K562 (cell line): ENCODE results near the gene OSBPL7. TPM values are rescaled to one million over a fixed set of nuclear protein-coding genes. Genes with fewer than 3 reads are reported as not detected.

Experiments used
- BACH1 ChIP-seq: fragments of 200-800 bp; sonication (Bioruptor generic); IDR thresholded peaks from 2 replicates; pipeline ENCODE4 v1.6.1; 2016; ENCODE audit warnings: missing genetic modification characterization, missing compliant biosample characterization
- CREB1 ChIP-seq, 2 experiments: sonication (generic) in 1 of 2; formaldehyde crosslinking in 1 of 2; IDR thresholded peaks; 2 replicates each; pipeline versions ENCODE4 v1.6.1 to v1.8.0; 2012 to 2022; ENCODE audit warnings: inconsistent platforms in 1 of 2, mild to moderate bottlenecking in 1 of 2, missing genetic modification reagents in 1 of 2, moderate library complexity in 1 of 2
- CSDE1 ChIP-seq, 2 experiments: fragments of 450-650 bp; IDR thresholded peaks; 2 replicates each; pipeline ENCODE4 v1.6.1; 2016; ENCODE audit warnings: mild to moderate bottlenecking in 1 of 2
- FOXP1 ChIP-seq: sonication (generic); formaldehyde crosslinking; IDR thresholded peaks from 2 replicates; pipeline ENCODE4 v1.8.0; 2022; ENCODE audit warnings: mild to moderate bottlenecking, missing genetic modification reagents
- HNRNPH1 ChIP-seq: fragments of 200-400 bp; formaldehyde crosslinking; optimal IDR thresholded peaks from 2 replicates; pipeline ENCODE3; 2017; ENCODE audit warnings: low read depth, mild to moderate bottlenecking, low read length, moderate library complexity
- ILK ChIP-seq: fragments of 450-650 bp; IDR thresholded peaks from 2 replicates; pipeline ENCODE4 v1.6.1; 2016; ENCODE audit warnings: missing genetic modification characterization, low read depth, mild to moderate bottlenecking, missing compliant biosample characterization, moderate library complexity, borderline replicate concordance
- MCM5 ChIP-seq: fragments of 450-650 bp; IDR thresholded peaks from 2 replicates; pipeline ENCODE4 v1.6.1; 2016; ENCODE audit warnings: low read depth
- MTF1 ChIP-seq: fragments of 250-450 bp; sonication (Bioruptor Pico); IDR thresholded peaks from 2 replicates; pipeline ENCODE4 v1.9.0; 2021; ENCODE audit warnings: moderate library complexity, mild to moderate bottlenecking, inconsistent platforms, borderline replicate concordance
- NONO ChIP-seq, 2 experiments: fragments of 200-400 bp in 1 of 2; fragments of 450-650 bp in 1 of 2; formaldehyde crosslinking in 1 of 2; IDR thresholded peaks; 2 replicates each; pipeline ENCODE4 v1.6.1; 2017; ENCODE audit warnings: low read depth in 2 of 2, mild to moderate bottlenecking in 2 of 2, moderate library complexity in 2 of 2, low read length in 1 of 2
- PRMT5 ChIP-seq: sonication (generic); formaldehyde crosslinking; IDR thresholded peaks from 2 replicates; pipeline ENCODE4 v1.5.0; 2020; ENCODE audit warnings: missing genetic modification reagents
- SLC30A9 ChIP-seq: fragments of 250-450 bp; sonication (Bioruptor Pico); IDR thresholded peaks from 2 replicates; pipeline ENCODE4 v1.8.0; 2022; ENCODE audit warnings: mild to moderate bottlenecking, moderate library complexity
- SMAD2 ChIP-seq: fragments of 150-350 bp; IDR thresholded peaks from 2 replicates; pipeline ENCODE4 v1.6.1; 2014; ENCODE audit warnings: low read depth, mild to moderate bottlenecking, low read length
- ZNF174 ChIP-seq: fragments of 250-450 bp; sonication (Bioruptor Pico); IDR thresholded peaks from 2 replicates; pipeline ENCODE4 v1.4.0; 2020; ENCODE audit warnings: mild to moderate bottlenecking
- ZNF232 ChIP-seq: sonication (generic); formaldehyde crosslinking; IDR thresholded peaks from 2 replicates; pipeline ENCODE4 v1.8.0; 2022; ENCODE audit warnings: mild to moderate bottlenecking, missing genetic modification reagents
- polyA plus RNA-seq, 8 experiments: library from polyadenylated mRNA; depleted of rRNA in 4 of 8; stranded (reverse) in 5 of 8; unstranded in 3 of 8; fragments of >200 nt; fragmentation: Nextera tagmentation in 2 of 8; fragmentation: Illumina TruSeq in 1 of 8; extraction: Ambion mirVana in 2 of 8; extraction: Trizol in 1 of 8; gene quantifications; 2 replicates each; pipeline versions ENCODE4 v1.2.1 to v1.2.3, GENCODE V29; 2011 to 2014; ENCODE audit warnings: inconsistent platforms in 1 of 8, missing spikeins in 1 of 8
- total RNA-seq, 7 experiments: library from RNA; depleted of rRNA in 6 of 7; stranded (reverse); fragments of >200 nt in 6 of 7; fragmentation: Illumina TruSeq in 2 of 7; extraction: Trizol in 2 of 7; gene quantifications; 2 replicates each; pipeline versions ENCODE4 v1.2.1 to v1.2.3, GENCODE V29; 2011 to 2021; ENCODE audit warnings: low replicate concordance in 1 of 7
- TF ChIP-seq, protein P1 (sequence below): fragments of 450-650 bp; formaldehyde crosslinking; IDR thresholded peaks from 2 replicates; pipeline ENCODE4 v1.4.0; 2020; ENCODE audit warnings: mild to moderate bottlenecking, mixed read lengths
- TF ChIP-seq, protein P2 (sequence below): IDR thresholded peaks from 2 replicates; pipeline ENCODE4 v1.6.1; 2016; ENCODE audit warnings: missing genetic modification characterization, missing compliant biosample characterization
- TF ChIP-seq, protein P3 (sequence below): fragments of 450-650 bp; IDR thresholded peaks from 2 replicates; pipeline ENCODE4 v1.6.1; 2018; ENCODE audit warnings: mild to moderate bottlenecking, low read depth; ENCODE audit not compliant: partially characterized antibody

Gene OSBPL7
- total and polyA plus RNA-seq, 9 of the 15 experiments (the other 6 are each of a cell fraction or from before 2014, with no cell fraction given), result 0.32 to 11.9 (median 5.8) TPM

- TF ChIP-seq NONO (IDR thresholded peaks at IDR 0.05; ENCODE audit: low read depth in 2 of 2, low read length in 1 of 2), result peak; percentile 74 to 96; a peak in 3 of 4 replicates
- TF ChIP-seq FOXP1, result no peak; the same call in 1 of the 2 replicates
- no peak for TF ChIP-seq MTF1 (CRISPR knock-in tag)
- TF ChIP-seq CREB1 (IDR thresholded peaks at IDR 0.05), result no peak
- peak; percentile 59 for TF ChIP-seq CREB1 (CRISPR knock-in tag; IDR thresholded peaks at IDR 0.05)
- no peak for TF ChIP-seq PRMT5
- TF ChIP-seq SLC30A9, result no peak
- TF ChIP-seq SMAD2, result no peak
- TF ChIP-seq BACH1 (tag), result no peak; the same call in 1 of the 2 replicates
- no peak for TF ChIP-seq MCM5
- TF ChIP-seq, protein P1, sequence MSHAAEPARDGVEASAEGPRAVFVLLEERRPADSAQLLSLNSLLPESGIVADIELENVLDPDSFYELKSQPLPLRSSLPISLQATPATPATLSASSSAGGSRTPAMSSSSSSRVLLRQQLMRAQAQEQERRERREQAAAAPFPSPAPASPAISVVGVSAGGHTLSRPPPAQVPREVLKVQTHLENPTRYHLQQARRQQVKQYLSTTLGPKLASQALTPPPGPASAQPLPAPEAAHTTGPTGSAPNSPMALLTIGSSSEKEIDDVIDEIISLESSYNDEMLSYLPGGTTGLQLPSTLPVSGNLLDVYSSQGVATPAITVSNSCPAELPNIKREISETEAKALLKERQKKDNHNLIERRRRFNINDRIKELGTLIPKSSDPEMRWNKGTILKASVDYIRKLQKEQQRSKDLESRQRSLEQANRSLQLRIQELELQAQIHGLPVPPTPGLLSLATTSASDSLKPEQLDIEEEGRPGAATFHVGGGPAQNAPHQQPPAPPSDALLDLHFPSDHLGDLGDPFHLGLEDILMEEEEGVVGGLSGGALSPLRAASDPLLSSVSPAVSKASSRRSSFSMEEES (CRISPR knock-in tag), result no peak
- TF ChIP-seq, protein P2, sequence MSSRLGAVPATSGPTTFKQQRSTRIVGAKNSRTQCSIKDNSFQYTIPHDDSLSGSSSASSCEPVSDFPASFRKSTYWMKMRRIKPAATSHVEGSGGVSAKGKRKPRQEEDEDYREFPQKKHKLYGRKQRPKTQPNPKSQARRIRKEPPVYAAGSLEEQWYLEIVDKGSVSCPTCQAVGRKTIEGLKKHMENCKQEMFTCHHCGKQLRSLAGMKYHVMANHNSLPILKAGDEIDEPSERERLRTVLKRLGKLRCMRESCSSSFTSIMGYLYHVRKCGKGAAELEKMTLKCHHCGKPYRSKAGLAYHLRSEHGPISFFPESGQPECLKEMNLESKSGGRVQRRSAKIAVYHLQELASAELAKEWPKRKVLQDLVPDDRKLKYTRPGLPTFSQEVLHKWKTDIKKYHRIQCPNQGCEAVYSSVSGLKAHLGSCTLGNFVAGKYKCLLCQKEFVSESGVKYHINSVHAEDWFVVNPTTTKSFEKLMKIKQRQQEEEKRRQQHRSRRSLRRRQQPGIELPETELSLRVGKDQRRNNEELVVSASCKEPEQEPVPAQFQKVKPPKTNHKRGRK (tag), result no peak
- no peak for TF ChIP-seq ZNF174 (CRISPR knock-in tag)
- TF ChIP-seq, protein P3, sequence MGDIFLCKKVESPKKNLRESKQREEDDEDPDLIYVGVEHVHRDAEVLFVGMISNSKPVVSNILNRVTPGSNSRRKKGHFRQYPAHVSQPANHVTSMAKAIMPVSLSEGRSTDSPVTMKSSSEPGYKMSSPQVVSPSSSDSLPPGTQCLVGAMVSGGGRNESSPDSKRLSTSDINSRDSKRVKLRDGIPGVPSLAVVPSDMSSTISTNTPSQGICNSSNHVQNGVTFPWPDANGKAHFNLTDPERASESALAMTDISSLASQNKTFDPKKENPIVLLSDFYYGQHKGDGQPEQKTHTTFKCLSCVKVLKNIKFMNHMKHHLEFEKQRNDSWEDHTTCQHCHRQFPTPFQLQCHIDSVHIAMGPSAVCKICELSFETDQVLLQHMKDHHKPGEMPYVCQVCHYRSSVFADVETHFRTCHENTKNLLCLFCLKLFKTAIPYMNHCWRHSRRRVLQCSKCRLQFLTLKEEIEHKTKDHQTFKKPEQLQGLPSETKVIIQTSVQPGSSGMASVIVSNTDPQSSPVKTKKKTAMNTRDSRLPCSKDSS, result no peak
- TF ChIP-seq ZNF232 (CRISPR knock-in tag), result no peak; the same call in 1 of the 2 replicates
- TF ChIP-seq HNRNPH1, result no peak
- no peak for TF ChIP-seq ILK (tag)
- no peak for TF ChIP-seq CSDE1 (IDR thresholded peaks at IDR 0.05)
Measured at GRCh38 chr17:47850692-47851573, 29.3 kb upstream of the OSBPL7 start, which contains the start of gene SP6 (continued).
